Neural progenitor cell (in vitro differentiated cells): ENCODE measurements around the gene EEF1G. TPM values are rescaled to one million over a fixed set of nuclear protein-coding genes. Genes with fewer than 3 reads are reported as not detected.

Source experiments
- DNase-seq: peaks from one replicate; pipeline ENCODE4 v3.0.0-alpha.2; 2016; ENCODE audit warnings: low spot score
- H2AFZ ChIP-seq: fragments of 200-600 bp; sonication (generic); replicated peaks from 2 replicates; pipeline ENCODE4 v1.6.1; 2016; ENCODE audit warnings: antibody characterized with exemption
- H3F3A ChIP-seq: fragments of 200-600 bp; sonication (generic); 2 replicates; pipeline ENCODE4 v1.6.1; 2016; ENCODE audit warnings: antibody characterized with exemption, low read depth
- H3K27ac ChIP-seq: fragments of 200-600 bp; sonication (generic); 2 replicates; pipeline ENCODE4 v1.5.1; 2016; ENCODE audit warnings: mild to moderate bottlenecking
- H3K27me3 ChIP-seq: fragments of 200-600 bp; sonication (generic); 2 replicates; pipeline ENCODE4 v1.6.1; 2016; ENCODE audit warnings: mild to moderate bottlenecking, moderate library complexity
- H3K36me3 ChIP-seq: fragments of 200-600 bp; sonication (generic); 2 replicates; pipeline ENCODE4 v1.5.1; 2016
- H3K4me1 ChIP-seq: fragments of 200-600 bp; sonication (generic); 2 replicates; pipeline ENCODE4 v1.6.1; 2016; ENCODE audit warnings: mixed run types
- H3K4me2 ChIP-seq: fragments of 200-600 bp; sonication (generic); 2 replicates; pipeline ENCODE4 v1.6.1; 2016
- H3K4me3 ChIP-seq: fragments of 200-600 bp; sonication (generic); 2 replicates; pipeline ENCODE4 v1.5.1; 2016
- H3K79me2 ChIP-seq: fragments of 200-600 bp; sonication (generic); 2 replicates; pipeline ENCODE4 v1.6.1; 2016; ENCODE audit warnings: low read depth
- H3K9ac ChIP-seq: fragments of 200-600 bp; sonication (generic); 2 replicates; pipeline ENCODE4 v1.6.1; 2016
- H3K9me3 ChIP-seq: fragments of 200-600 bp; sonication (generic); 2 replicates; pipeline ENCODE4 v1.5.1; 2016; ENCODE audit warnings: low read depth
- H4K20me1 ChIP-seq: fragments of 200-600 bp; sonication (generic); 2 replicates; pipeline ENCODE4 v1.6.1; 2016; ENCODE audit warnings: low read depth
- H3K27ac Mint-ChIP-seq: 3 replicates; pipeline ENCODE4 v1.8.0; 2021; ENCODE audit warnings: mixed read lengths
- H3K27me3 Mint-ChIP-seq: 2 replicates; pipeline ENCODE4 v1.8.0; 2022; ENCODE audit warnings: low read depth, mild to moderate bottlenecking, inconsistent platforms, moderate library complexity, mixed read lengths; ENCODE audit not compliant: insufficient read depth
- H3K36me3 Mint-ChIP-seq: 3 replicates; pipeline ENCODE4 v1.8.0; 2021; ENCODE audit warnings: mixed read lengths
- H3K4me1 Mint-ChIP-seq: 3 replicates; pipeline ENCODE4 v1.8.0; 2021; ENCODE audit warnings: mixed read lengths
- H3K4me3 Mint-ChIP-seq: 3 replicates; pipeline ENCODE4 v1.8.0; 2021; ENCODE audit warnings: mild to moderate bottlenecking, moderate library complexity, mixed read lengths
- H3K9me3 Mint-ChIP-seq: 3 replicates; pipeline ENCODE4 v1.8.0; 2020; ENCODE audit warnings: mixed read lengths
- EZH2 ChIP-seq: fragments of 200-600 bp; sonication (generic); IDR thresholded peaks from 2 replicates; pipeline ENCODE4 v1.6.1; 2017; ENCODE audit warnings: antibody characterized with exemption, mild to moderate bottlenecking, moderate library complexity
- EZH2phosphoT487 ChIP-seq: fragments of 200-600 bp; sonication (generic); IDR thresholded peaks from 2 replicates; pipeline ENCODE4 v1.6.1; 2017; ENCODE audit warnings: antibody characterized with exemption
- total RNA-seq: library from RNA; depleted of rRNA; stranded (reverse); fragments of >200 nt; gene quantifications from 2 replicates; pipeline ENCODE4 v1.2.3, GENCODE V29; 2015; ENCODE audit warnings: low replicate concordance
- TF ChIP-seq, protein P1 (sequence below): fragments of 200-600 bp; sonication (generic); IDR thresholded peaks from 2 replicates; pipeline ENCODE4 v1.5.1; 2017; ENCODE audit warnings: antibody characterized with exemption, mild to moderate bottlenecking

The EEF1G gene
- total RNA-seq, 1 donor from 2014 or later: 2,358 TPM

DNA sequence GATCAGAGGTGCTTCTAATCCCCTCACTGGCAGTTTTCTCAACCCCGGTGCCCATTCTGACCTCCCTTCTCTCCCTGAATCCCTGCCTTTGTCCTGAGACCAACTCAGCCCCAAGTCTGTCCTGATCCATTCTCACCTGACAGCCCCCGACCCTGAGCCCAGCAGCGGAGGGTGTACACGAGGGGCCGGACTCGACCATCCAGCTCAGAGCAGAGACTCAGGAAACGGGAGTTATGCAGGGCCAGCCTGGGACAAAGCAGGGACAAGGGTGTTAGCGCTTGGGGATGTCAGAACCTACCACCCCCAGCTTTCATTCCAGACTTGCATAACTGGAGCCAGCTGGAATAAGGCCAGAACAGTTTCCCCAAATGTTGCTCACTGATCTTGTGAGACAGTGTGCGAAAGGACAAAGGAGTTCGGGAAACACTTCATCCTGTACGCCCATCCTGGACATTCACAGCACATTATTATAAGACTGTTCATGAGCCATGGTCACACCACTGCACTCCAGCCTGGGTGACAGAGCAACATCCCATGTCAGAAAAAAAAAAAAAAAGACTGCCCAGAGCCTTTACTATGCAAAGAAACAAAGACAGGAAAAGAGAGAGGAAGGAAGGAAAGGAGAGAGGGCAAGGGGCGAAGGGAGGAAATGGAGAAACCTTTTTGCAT, 3.5 kb upstream of the EEF1G start:
- H2AFZ ChIP-seq: no peak overlapping the region
- H3K4me2 ChIP-seq: no peak overlapping the region
- Mint-ChIP-seq H3K36me3 (peaks cover 22% of the 10 kb centered on the region), H3K4me1 (peaks cover 27% of the 10 kb centered on the region), H3K27ac (no peak overlapping the region), H3K9me3 (no peaks in the 10 kb centered on the region), H3K4me3 (peak overlapping the region; percentile 1), H3K27me3 (peaks cover 12% of the 10 kb centered on the region)
- H3K9ac ChIP-seq: no peak overlapping the region
- H3K79me2 ChIP-seq: peaks cover 18% of the 10 kb centered on the region
- no peaks in the 10 kb centered on the region for H3K9me3 ChIP-seq
- H3K27me3 ChIP-seq: no peaks in the 10 kb centered on the region
- DNase-seq: no peak
- H3K27ac ChIP-seq: no peak overlapping the region
- peaks cover 1% of the 10 kb centered on the region for H3K36me3 ChIP-seq
- no peak overlapping the region for H3K4me3 ChIP-seq
- TF ChIP-seq EZH2phosphoT487 (no peak), EZH2 (no peak)
- TF ChIP-seq, protein P1, sequence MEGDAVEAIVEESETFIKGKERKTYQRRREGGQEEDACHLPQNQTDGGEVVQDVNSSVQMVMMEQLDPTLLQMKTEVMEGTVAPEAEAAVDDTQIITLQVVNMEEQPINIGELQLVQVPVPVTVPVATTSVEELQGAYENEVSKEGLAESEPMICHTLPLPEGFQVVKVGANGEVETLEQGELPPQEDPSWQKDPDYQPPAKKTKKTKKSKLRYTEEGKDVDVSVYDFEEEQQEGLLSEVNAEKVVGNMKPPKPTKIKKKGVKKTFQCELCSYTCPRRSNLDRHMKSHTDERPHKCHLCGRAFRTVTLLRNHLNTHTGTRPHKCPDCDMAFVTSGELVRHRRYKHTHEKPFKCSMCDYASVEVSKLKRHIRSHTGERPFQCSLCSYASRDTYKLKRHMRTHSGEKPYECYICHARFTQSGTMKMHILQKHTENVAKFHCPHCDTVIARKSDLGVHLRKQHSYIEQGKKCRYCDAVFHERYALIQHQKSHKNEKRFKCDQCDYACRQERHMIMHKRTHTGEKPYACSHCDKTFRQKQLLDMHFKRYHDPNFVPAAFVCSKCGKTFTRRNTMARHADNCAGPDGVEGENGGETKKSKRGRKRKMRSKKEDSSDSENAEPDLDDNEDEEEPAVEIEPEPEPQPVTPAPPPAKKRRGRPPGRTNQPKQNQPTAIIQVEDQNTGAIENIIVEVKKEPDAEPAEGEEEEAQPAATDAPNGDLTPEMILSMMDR: no peak
- peaks cover 10% of the 10 kb centered on the region for H3K4me1 ChIP-seq
- peaks cover 11% of the 10 kb centered on the region for H3F3A ChIP-seq
- peaks cover 16% of the 10 kb centered on the region for H4K20me1 ChIP-seq

DNA sequence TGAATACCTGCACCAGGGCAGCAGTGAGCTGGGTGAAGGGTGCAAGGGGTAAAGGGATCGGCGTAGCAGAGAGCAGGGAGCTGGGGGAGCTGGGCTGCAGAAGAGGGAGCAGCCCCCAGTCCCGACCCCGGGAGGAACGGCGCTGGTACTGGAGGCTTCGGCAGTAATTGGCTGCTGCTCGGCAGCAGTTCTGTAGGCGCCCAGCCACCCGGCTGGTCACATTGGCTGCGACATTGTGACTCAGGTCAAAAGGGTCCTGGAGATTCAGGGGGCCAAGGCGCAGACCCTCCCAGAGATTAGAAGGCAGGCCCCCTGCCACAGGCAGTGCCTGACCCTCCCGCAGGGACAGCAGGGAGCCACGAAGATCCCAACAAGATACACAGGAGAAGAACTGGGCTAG, 2.1 kb upstream of the EEF1G start:
- Mint-ChIP-seq H3K36me3 (peaks cover 29% of the 10 kb centered on the region), H3K27ac (no peak overlapping the region), H3K4me1 (peaks cover 37% of the 10 kb centered on the region), H3K4me3 (no peak overlapping the region), H3K27me3 (peaks cover 15% of the 10 kb centered on the region), H3K9me3 (no peaks in the 10 kb centered on the region)
- Histone ChIP-seq H3K4me3 (no peak overlapping the region), H4K20me1 (peaks cover 29% of the 10 kb centered on the region), H3K27me3 (no peaks in the 10 kb centered on the region), H3K79me2 (peaks cover 29% of the 10 kb centered on the region), H3K27ac (no peak overlapping the region), H2AFZ (no peak overlapping the region), H3K36me3 (peaks cover 7% of the 10 kb centered on the region), H3K4me1 (peaks cover 23% of the 10 kb centered on the region), H3K4me2 (no peak overlapping the region), H3K9ac (peak overlapping the region; percentile 8), H3F3A (peaks cover 24% of the 10 kb centered on the region), H3K9me3 (no peaks in the 10 kb centered on the region)
- DNase-seq: no peak
- TF ChIP-seq, protein P1: no peak
- TF ChIP-seq EZH2phosphoT487 (no peak), EZH2 (no peak)

DNA sequence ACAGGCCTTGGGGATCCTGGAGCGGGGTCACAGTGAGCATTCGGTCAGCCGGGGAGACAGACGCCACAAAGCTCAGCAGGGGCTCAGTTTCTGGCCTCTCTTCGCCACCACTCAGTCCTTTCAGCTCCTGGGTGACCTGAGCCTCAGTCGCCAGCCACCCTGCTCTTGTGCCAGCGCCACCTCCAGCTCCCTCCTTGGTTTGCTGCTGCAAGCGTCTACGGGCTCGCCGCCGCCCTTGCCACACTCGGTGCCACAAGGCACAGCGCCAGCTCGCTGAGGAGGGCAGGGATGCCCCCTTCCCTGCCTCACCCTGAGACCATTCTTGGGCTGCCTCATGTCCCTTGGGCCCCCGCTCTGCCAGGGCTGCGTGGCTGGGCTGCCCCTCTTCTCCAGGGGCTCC, 1.5 kb upstream of the EEF1G start:
- Mint-ChIP-seq H3K9me3 (no peaks in the 10 kb centered on the region), H3K27me3 (peaks cover 15% of the 10 kb centered on the region), H3K27ac (peak overlapping the region; percentile 46), H3K4me3 (peak overlapping the region; percentile 99), H3K4me1 (peaks cover 38% of the 10 kb centered on the region), H3K36me3 (peaks cover 32% of the 10 kb centered on the region)
- H3K9me3 ChIP-seq: no peaks in the 10 kb centered on the region
- H2AFZ ChIP-seq: no peak overlapping the region
- H3K4me2 ChIP-seq: peak overlapping the region; percentile 95
- H3K27ac ChIP-seq: no peak overlapping the region
- H3K4me3 ChIP-seq: peak overlapping the region; percentile 100
- peak overlapping the region; percentile 65 for H3K9ac ChIP-seq
- TF ChIP-seq EZH2phosphoT487: no peak
- TF ChIP-seq, protein P1: no peak
- no peak for TF ChIP-seq EZH2
- H3F3A ChIP-seq: peaks cover 30% of the 10 kb centered on the region
- no peaks in the 10 kb centered on the region for H3K27me3 ChIP-seq
- H3K79me2 ChIP-seq: peaks cover 35% of the 10 kb centered on the region
- no peak for DNase-seq
- peaks cover 36% of the 10 kb centered on the region for H4K20me1 ChIP-seq
- H3K36me3 ChIP-seq: peaks cover 7% of the 10 kb centered on the region
- H3K4me1 ChIP-seq: peaks cover 23% of the 10 kb centered on the region
